Omental fat pad (tissue), 4 donors: ENCODE measurements around the gene BTBD16. TPM values are rescaled to one million over a fixed set of nuclear protein-coding genes. Genes with fewer than 3 reads are reported as not detected.

Experiments
- ATAC-seq: fragments of 150-250 bp; one replicate; pipeline ENCODE4 v1.9.1; 2016; ENCODE audit warnings: mild to moderate bottlenecking, moderate library complexity; ENCODE audit not compliant: low FRiP score
- DNase-seq: peaks from one replicate; pipeline ENCODE4 v3.0.0-alpha.2; 2019; ENCODE audit warnings: low spot score
- CTCF ChIP-seq, 3 donors: fragments of 450-650 bp; IDR thresholded peaks; one replicate each; pipeline ENCODE4 v1.5.1; 2016 to 2017; ENCODE audit warnings: antibody characterized with exemption in 3 of 3, mild to moderate bottlenecking in 3 of 3, moderate library complexity in 2 of 3
- total RNA-seq, 4 donors: library from RNA; depleted of rRNA; stranded (reverse); fragments of >200 nt; gene quantifications; one replicate each; pipeline ENCODE4 v1.1.0, GENCODE V29; 2016

Gene BTBD16
- total RNA-seq, 4 donors from 2014 or later: 0.37 TPM; not detected in 3

DNA sequence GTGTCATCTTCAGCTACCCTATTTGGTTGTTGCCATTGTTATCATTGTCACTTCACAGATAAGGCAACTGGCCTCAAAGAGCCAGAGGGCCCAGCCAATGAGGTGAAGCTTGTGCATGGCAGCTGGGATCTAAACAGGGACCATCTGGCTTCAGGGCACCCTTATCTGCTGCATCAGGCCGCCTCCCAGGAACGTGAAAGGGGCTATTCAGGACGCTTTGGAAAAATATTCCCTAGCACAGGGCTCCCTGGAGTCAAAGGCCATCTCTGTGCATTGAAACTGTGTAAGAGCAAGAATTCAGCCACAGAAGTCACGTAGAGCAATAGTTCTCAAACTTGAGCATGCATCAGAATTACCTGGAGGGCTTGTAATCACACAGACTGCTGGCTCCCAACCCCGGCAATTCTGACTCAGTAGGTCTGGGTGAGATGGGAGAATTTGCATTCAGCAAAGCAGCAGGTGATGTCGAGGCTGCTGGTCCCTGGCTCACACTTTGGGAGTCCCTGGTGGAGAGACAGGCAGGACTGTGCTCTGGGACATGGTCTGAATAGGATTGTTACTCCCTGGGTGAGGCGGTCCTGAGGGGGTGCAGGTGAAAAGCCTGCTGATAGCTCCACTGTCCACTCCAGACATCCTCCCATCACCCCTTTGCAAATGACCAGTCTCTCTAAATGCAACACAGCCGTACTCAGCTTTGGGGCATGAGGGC lies 81.9 kb downstream of the BTBD16 start:
- no peak for DNase-seq
- ATAC-seq: no peak
- no peak for TF ChIP-seq CTCF (IDR thresholded peaks at IDR 0.05)

DNA sequence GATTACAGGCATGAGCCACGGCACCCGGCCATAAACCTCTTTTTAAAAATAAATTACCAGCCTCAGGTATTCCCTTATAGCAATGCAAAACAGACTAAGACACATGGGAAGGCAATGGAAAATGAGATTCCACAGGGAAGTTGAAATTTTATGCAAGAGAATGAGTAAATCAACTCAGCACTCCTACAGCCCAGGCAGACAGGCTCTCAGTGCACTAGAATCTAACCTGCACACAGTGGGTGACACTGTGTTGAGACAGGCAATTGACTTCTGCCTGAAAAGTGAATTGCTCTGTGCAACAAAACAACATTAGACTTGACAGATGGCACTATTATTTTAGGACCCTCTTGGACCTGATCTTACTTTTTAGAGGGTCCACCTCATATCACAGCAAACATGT lies 83.3 kb downstream of the BTBD16 start:
- no peak for DNase-seq
- TF ChIP-seq CTCF (IDR thresholded peaks at IDR 0.05): no peak

GRCh38 chr10:122357685-122358084 lies 86.6 kb downstream of the BTBD16 start:
- TF ChIP-seq CTCF (IDR thresholded peaks at IDR 0.05): no peak

More for the DNA sequence above, 83.3 kb downstream of the BTBD16 start:
- ATAC-seq: no peak

GRCh38 chr10:122359621-122360020 lies 88.5 kb downstream of the BTBD16 start:
- DNase-seq (no peak), ATAC-seq (no peak)
- no peak for TF ChIP-seq CTCF (IDR thresholded peaks at IDR 0.05)

More at GRCh38 chr10:122357685-122358084, 86.6 kb downstream of the BTBD16 start:
- no peak for ATAC-seq
- DNase-seq: no peak

GRCh38 chr10:122361046-122361445 lies 90.0 kb downstream of the BTBD16 start:
- DNase-seq (no peak), ATAC-seq (no peak)
- no peak for TF ChIP-seq CTCF (IDR thresholded peaks at IDR 0.05)

DNA sequence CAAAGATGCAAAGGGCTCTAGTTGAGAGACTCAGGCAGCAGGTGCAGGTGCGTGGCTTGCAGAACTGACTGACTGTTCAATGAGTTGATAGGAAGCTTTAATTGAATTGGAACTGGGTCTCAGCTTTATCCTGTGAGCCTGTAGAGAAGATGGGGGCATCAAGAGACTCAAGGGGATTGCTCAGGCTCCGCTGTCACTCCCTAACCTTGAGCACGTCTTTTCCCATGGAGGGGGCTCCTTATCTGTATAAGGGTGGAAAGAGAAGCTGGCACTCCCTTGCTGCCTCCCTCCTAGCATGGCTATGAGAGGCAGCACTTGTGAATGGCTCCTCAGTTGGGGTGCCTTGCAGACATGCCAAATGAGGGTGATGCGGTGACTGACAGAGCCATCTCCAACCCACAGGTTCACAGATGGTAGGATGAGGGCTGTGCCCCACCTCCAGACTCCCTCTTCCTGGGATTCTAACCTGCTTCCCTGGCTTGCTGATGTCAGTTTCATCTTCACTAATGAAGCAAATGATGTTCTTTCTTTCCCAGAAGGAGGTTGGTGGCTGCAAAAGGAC lies 91.0 kb downstream of the BTBD16 start:
- no peak for TF ChIP-seq CTCF (IDR thresholded peaks at IDR 0.05)
- ATAC-seq (no peak), DNase-seq (no peak)

GRCh38 chr10:122362621-122363020 lies 91.5 kb downstream of the BTBD16 start:
- TF ChIP-seq CTCF (IDR thresholded peaks at IDR 0.05): no peak
- DNase-seq (no peak), ATAC-seq (no peak)
